Measurements from ENCODE around the gene GRIN3B.

GRIN3B gene

DNA sequence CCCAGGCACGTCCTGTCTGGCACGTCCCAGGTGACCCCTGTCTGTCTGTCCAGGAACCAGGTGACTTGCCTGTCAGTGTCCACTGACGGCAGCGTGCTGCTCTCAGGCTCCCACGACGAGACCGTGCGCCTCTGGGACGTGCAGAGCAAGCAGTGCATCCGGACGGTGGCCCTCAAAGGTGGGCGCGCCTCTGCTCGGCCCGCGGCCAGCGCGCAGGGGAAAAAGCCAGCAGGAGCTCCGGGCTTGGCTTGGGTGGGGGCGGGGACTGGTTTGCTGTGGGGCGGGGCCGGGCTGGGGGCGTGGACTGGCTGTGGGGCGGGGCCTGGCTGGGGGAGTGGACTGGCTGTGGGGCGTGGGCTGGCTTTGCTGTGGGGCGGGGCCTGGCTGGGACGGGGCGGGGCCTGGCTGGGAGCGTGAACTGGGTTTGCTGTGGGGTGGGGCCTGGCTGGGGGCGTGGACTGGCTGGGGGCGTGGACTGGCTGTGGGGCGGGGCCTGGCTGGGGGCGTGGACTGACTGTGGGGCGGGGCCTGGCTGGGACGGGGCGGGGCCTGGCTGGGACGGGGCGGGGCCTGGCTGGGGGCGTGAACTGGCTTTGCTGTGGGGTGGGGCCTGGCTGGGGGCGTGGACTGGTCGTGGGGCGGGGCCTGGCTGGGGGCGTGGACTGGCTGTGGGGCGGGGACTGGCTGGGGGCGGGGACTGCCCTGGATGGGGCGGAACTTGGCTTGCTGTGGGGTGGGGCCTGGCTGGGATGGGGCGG lies 8.9 kb upstream of the GRIN3B start:
- Mint-ChIP-seq H3K27me3 (no peaks in the 10 kb centered on the region), H3K27ac (peak overlapping the region in 1 of 2 donors; percentile 78), H3K9me3 (no peaks in the 10 kb centered on the region), H3K36me3 (ENCODE audit: insufficient read depth) (peaks cover 26% of the 10 kb centered on the region), H3K4me3 (no peak overlapping the region), H3K4me1 (ENCODE audit: low read depth in 2 of 2) (peaks cover 6 to 12% of the 10 kb centered on the region in 2 donors)
- peak; percentile 28 to 37 (median 34) for DNase-seq
- peak; percentile 30 for ATAC-seq (replicated peaks)

DNA sequence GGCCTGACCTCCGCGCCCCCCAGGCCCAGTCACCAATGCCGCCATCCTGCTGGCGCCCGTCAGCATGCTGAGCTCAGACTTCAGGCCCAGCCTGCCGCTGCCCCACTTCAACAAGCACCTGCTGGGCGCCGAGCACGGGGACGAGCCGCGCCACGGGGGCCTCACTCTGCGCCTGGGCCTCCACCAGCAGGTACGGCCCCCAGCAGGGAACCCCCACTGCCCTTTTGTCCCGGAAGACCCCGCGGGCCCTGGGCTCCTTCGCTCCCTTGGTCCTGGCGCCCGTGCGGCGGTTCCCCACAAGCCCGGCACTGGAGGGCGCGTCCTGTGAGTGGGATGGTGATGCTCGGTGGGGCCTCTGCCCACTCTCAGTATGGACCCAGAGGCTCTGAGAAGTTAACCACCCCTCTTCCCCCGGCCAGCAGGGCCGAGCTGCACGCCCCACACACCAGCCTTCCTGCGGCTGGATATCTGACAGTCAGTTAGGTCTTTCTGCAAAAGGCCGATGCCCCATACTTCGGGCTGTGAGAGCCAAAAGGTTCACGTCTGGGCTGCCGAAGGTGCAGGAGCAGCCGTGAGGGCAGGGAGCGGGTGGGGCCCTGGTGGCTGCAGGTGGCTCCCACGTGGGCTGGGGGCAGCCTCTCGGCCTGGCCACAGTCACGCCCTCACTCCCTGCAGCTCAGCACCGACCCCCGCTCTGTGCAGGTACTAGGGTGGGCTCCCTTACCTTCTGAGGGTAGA lies 8.1 kb upstream of the GRIN3B start:
- H3K9me3 Mint-ChIP-seq: no peaks in the 10 kb centered on the region
- H3K4me3 Mint-ChIP-seq: no peak overlapping the region
- DNase-seq (no peak), ATAC-seq (replicated peaks) (no peak)
- H3K4me1 Mint-ChIP-seq (ENCODE audit: low read depth in 2 of 2): peaks cover 13% of the 10 kb centered on the region in 2 donors
- no peak overlapping the region for H3K27ac Mint-ChIP-seq
- peaks cover 28% of the 10 kb centered on the region for H3K36me3 Mint-ChIP-seq (ENCODE audit: insufficient read depth)
- no peaks in the 10 kb centered on the region for H3K27me3 Mint-ChIP-seq

DNA sequence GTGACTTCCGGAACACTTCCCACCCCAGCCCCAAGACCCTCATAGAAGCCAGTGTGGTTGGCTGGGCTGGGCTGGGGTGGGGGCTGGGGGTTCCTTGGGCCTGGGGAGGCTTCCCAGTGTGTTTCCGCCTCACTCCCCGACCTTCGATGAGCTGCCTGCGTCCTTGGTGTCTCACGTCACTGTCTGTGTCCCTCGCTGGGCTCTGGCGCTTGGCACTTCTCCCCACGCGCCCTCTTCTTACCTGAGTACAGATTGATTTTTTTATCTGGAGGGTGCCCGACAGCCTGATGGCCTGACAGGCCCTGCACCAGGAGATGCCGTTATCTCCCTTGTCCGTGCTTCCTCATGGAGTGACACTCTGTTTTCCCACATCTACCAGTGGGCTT lies 7.6 kb upstream of the GRIN3B start:
- no peak overlapping the region for H3K4me3 Mint-ChIP-seq
- peaks cover 27% of the 10 kb centered on the region for H3K36me3 Mint-ChIP-seq (ENCODE audit: insufficient read depth)
- H3K9me3 Mint-ChIP-seq: no peaks in the 10 kb centered on the region
- ATAC-seq (replicated peaks): no peak
- DNase-seq: no peak
- H3K27me3 Mint-ChIP-seq: peaks cover 0 to 1% of the 10 kb centered on the region in 2 donors
- H3K27ac Mint-ChIP-seq: peak overlapping the region in 1 of 2 donors; percentile 81
- H3K4me1 Mint-ChIP-seq (ENCODE audit: low read depth in 2 of 2): peaks cover 13% of the 10 kb centered on the region in 2 donors

DNA sequence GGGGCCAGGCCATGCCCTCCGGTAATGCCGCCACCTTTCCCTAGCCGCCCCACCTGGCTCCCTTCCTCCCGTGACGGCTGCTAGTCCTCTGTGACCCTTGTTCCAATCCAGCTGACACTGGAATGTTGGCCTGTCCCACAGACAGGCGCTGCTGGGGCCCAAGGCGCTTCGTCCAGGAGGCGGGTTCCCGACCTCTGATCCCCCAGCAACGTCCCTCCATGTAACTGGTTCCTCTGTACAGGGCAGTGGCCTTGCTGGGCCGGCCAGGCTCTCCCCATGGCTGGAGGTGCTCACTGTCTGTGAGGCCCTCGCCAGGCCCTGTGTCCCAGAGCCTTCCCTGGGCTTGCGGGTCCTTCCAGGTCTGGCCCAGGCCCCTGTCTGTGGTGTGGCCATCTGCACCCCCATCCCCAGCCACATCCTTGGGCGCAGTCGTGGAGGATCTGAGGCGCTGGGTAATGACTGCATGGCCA lies 6.8 kb upstream of the GRIN3B start:
- Mint-ChIP-seq H3K27ac (peak overlapping the region in 1 of 2 donors; percentile 38), H3K9me3 (no peaks in the 10 kb centered on the region), H3K36me3 (ENCODE audit: insufficient read depth) (peaks cover 27% of the 10 kb centered on the region), H3K27me3 (peaks cover 0 to 8% of the 10 kb centered on the region in 2 donors), H3K4me1 (ENCODE audit: low read depth in 2 of 2) (peaks cover 10 to 13% of the 10 kb centered on the region in 2 donors), H3K4me3 (no peak overlapping the region)
- no peak for DNase-seq
- ATAC-seq (replicated peaks): no peak

- Mint-ChIP-seq H3K9me3 (no peaks in the 10 kb centered on the region), H3K36me3 (ENCODE audit: insufficient read depth) (peaks cover 29% of the 10 kb centered on the region)
- DNase-seq: no peak
These were observed 6.3 kb upstream of the GRIN3B start for GRCh38 chr19:993831-994393.

DNA sequence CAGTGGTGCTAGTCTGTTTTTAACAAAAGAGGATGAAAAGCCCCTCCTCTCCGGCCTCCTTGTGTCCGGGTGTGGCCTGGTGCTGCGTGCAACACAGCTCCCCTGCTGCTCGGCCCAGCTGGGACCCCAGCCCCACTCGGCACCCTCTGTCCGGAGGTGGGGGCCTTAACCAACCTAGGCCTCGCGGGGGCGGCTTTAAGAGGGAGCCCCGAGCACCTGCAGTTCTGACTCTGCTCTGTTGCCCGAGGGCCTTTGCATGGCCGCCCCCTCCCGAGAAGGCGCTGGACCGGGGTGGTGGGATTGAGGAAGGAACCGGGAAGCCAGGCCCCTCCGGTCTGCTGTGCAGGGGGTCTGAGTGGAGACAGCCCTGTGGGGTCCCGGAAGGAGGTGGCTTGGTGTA lies 5.7 kb upstream of the GRIN3B start:
- H3K27me3 Mint-ChIP-seq: peaks cover 9 to 20% of the 10 kb centered on the region in 2 donors
- no peaks in the 10 kb centered on the region for H3K9me3 Mint-ChIP-seq
- H3K36me3 Mint-ChIP-seq (ENCODE audit: insufficient read depth): peaks cover 31% of the 10 kb centered on the region
- no peak overlapping the region for H3K4me3 Mint-ChIP-seq
- no peak for DNase-seq
- peaks cover 10 to 11% of the 10 kb centered on the region in 2 donors for H3K4me1 Mint-ChIP-seq (ENCODE audit: low read depth in 2 of 2)
- H3K27ac Mint-ChIP-seq: peak overlapping the region in 1 of 2 donors; percentile 98
- ATAC-seq (replicated peaks): no peak

More at GRCh38 chr19:993831-994393, 6.3 kb upstream of the GRIN3B start:
- Mint-ChIP-seq H3K27ac (no peak overlapping the region), H3K27me3 (peaks cover 3 to 14% of the 10 kb centered on the region in 2 donors), H3K4me3 (no peak overlapping the region), H3K4me1 (ENCODE audit: low read depth in 2 of 2) (peaks cover 10 to 13% of the 10 kb centered on the region in 2 donors)
- no peak for ATAC-seq (replicated peaks)

GRCh38 chr19:995051-995827 lies 5.0 kb upstream of the GRIN3B start:
- H3K4me3 Mint-ChIP-seq: no peak overlapping the region
- peak overlapping the region; percentile 98 to 99 for H3K27ac Mint-ChIP-seq
- no peaks in the 10 kb centered on the region for H3K9me3 Mint-ChIP-seq
- no peak for DNase-seq
- peaks cover 10 to 11% of the 10 kb centered on the region in 2 donors for H3K4me1 Mint-ChIP-seq (ENCODE audit: low read depth in 2 of 2)
- peaks cover 27% of the 10 kb centered on the region for H3K36me3 Mint-ChIP-seq (ENCODE audit: insufficient read depth)
- H3K27me3 Mint-ChIP-seq: peaks cover 9 to 22% of the 10 kb centered on the region in 2 donors
- ATAC-seq (replicated peaks): no peak

GRCh38 chr19:996051-996838 lies 4.0 kb upstream of the GRIN3B start:
- H3K27me3 Mint-ChIP-seq: peaks cover 13 to 27% of the 10 kb centered on the region in 2 donors
- H3K9me3 Mint-ChIP-seq: no peaks in the 10 kb centered on the region
- peaks cover 27% of the 10 kb centered on the region for H3K36me3 Mint-ChIP-seq (ENCODE audit: insufficient read depth)
- peak; percentile 89 for ATAC-seq (replicated peaks)
- H3K4me1 Mint-ChIP-seq (ENCODE audit: low read depth in 2 of 2): peaks cover 13% of the 10 kb centered on the region in 2 donors
- H3K4me3 Mint-ChIP-seq: peak overlapping the region; percentile 79 to 85
- peak overlapping the region; percentile 98 to 99 for H3K27ac Mint-ChIP-seq
- peak; percentile 88 to 93 (median 93) for DNase-seq

- Mint-ChIP-seq H3K36me3 (ENCODE audit: insufficient read depth) (peaks cover 23% of the 10 kb centered on the region), H3K4me3 (peak overlapping the region in 1 of 2 donors; percentile 44), H3K4me1 (ENCODE audit: low read depth in 2 of 2) (peaks cover 13 to 19% of the 10 kb centered on the region in 2 donors), H3K27ac (peak overlapping the region in 1 of 2 donors; percentile 82), H3K9me3 (no peaks in the 10 kb centered on the region), H3K27me3 (peaks cover 21 to 40% of the 10 kb centered on the region in 2 donors)
- ATAC-seq (replicated peaks): no peak
- no peak for DNase-seq
These were observed 2.2 kb upstream of the GRIN3B start for GRCh38 chr19:998064-998463.

DNA sequence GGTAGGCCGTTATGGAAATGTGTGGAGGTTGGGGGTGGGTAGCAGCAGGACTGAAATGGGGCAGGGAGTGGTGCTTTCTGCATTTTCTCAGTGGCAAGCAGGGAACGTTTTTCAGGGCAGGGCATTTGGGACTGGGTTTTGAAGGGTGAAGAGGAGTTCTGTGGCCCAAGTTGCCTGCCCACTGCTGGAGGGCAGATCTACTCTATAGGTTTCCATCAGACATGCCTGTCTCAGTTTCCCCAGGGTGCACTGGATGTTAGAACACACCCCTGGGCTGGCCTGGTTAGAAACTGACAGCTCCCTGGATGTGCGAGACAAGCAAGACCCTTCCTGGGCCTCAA lies 870 bp upstream of the GRIN3B start:
- DNase-seq (no peak), ATAC-seq (replicated peaks) (no peak)
- H3K4me3 Mint-ChIP-seq: peak overlapping the region; percentile 24 to 25
- H3K27ac Mint-ChIP-seq: peak overlapping the region in 1 of 2 donors; percentile 18
- peaks cover 13 to 19% of the 10 kb centered on the region in 2 donors for H3K4me1 Mint-ChIP-seq (ENCODE audit: low read depth in 2 of 2)
- H3K27me3 Mint-ChIP-seq: peaks cover 21 to 40% of the 10 kb centered on the region in 2 donors
- no peaks in the 10 kb centered on the region for H3K9me3 Mint-ChIP-seq
- H3K36me3 Mint-ChIP-seq (ENCODE audit: insufficient read depth): peaks cover 24% of the 10 kb centered on the region

- peaks cover 24% of the 10 kb centered on the region for H3K36me3 Mint-ChIP-seq (ENCODE audit: insufficient read depth)
- H3K27ac Mint-ChIP-seq: no peak overlapping the region
- peaks cover 13 to 19% of the 10 kb centered on the region in 2 donors for H3K4me1 Mint-ChIP-seq (ENCODE audit: low read depth in 2 of 2)
- H3K9me3 Mint-ChIP-seq: no peaks in the 10 kb centered on the region
- peak overlapping the region; percentile 54 to 59 for H3K4me3 Mint-ChIP-seq
- H3K27me3 Mint-ChIP-seq: peaks cover 21 to 40% of the 10 kb centered on the region in 2 donors
- ATAC-seq (replicated peaks) (no peak), DNase-seq (no peak)
These were observed 645 bp downstream of the GRIN3B start for GRCh38 chr19:1000591-1001537.
